ENCODE measurements around the gene CKS2.
"Not testable (repeated sequence)": the region's sequence is repeated elsewhere in the genome, so short reads cannot be mapped to it uniquely, and the experiment has no call there.

Gene CKS2

GRCh38 chr9:89342213-89342612, 31.2 kb downstream of the CKS2 start:
- DNase-seq (ENCODE audit: low read depth), result peak; percentile 23
- TF ChIP-seq MAX (IDR thresholded peaks at IDR 0.05; ENCODE audit: low read depth, low read length) (no peak), MYC (IDR thresholded peaks at IDR 0.05; ENCODE audit: low read depth, low read length) (no peak), POLR2A (IDR thresholded peaks at IDR 0.05; ENCODE audit: extremely low read depth, insufficient read length) (no peak), CTCF (IDR thresholded peaks at IDR 0.05; ENCODE audit: low read depth, low read length) (no peak)
- H3K4me3 ChIP-seq (ENCODE audit: low read depth, low read length), result no peak overlapping the region

- no peak for TF ChIP-seq MYC (IDR thresholded peaks at IDR 0.05; ENCODE audit: low read depth, low read length)
- TF ChIP-seq CTCF (IDR thresholded peaks at IDR 0.05; ENCODE audit: low read depth, low read length), result no peak
- TF ChIP-seq MAX (IDR thresholded peaks at IDR 0.05; ENCODE audit: low read depth, low read length), result no peak
- TF ChIP-seq POLR2A (IDR thresholded peaks at IDR 0.05; ENCODE audit: extremely low read depth, insufficient read length), result no peak
- no peak overlapping the region for H3K4me3 ChIP-seq (ENCODE audit: low read depth, low read length)
- DNase-seq (ENCODE audit: low read depth), result no peak
Measured at GRCh38 chr9:89342948-89343347, 32.0 kb downstream of the CKS2 start.

- not testable (repeated sequence) for DNase-seq (ENCODE audit: low read depth); H3K4me3 ChIP-seq (ENCODE audit: low read depth, low read length)
Measured at GRCh38 chr9:89343812-89344211, 32.8 kb downstream of the CKS2 start.

- DNase-seq (ENCODE audit: low read depth), result no peak
- TF ChIP-seq POLR2A (IDR thresholded peaks at IDR 0.05; ENCODE audit: extremely low read depth, insufficient read length) (no peak), MYC (IDR thresholded peaks at IDR 0.05; ENCODE audit: low read depth, low read length) (no peak), MAX (IDR thresholded peaks at IDR 0.05; ENCODE audit: low read depth, low read length) (no peak), CTCF (IDR thresholded peaks at IDR 0.05; ENCODE audit: low read depth, low read length) (no peak)
- H3K4me3 ChIP-seq (ENCODE audit: low read depth, low read length), result no peak overlapping the region
Measured at GRCh38 chr9:89345476-89345875, 34.5 kb downstream of the CKS2 start.

- DNase-seq (ENCODE audit: low read depth), result no peak
- TF ChIP-seq MYC (IDR thresholded peaks at IDR 0.05; ENCODE audit: low read depth, low read length) (no peak), POLR2A (IDR thresholded peaks at IDR 0.05; ENCODE audit: extremely low read depth, insufficient read length) (no peak), CTCF (IDR thresholded peaks at IDR 0.05; ENCODE audit: low read depth, low read length) (no peak), MAX (IDR thresholded peaks at IDR 0.05; ENCODE audit: low read depth, low read length) (no peak)
- H3K4me3 ChIP-seq (ENCODE audit: low read depth, low read length), result no peak overlapping the region
Measured at GRCh38 chr9:89346696-89347095, 35.7 kb downstream of the CKS2 start.

GRCh38 chr9:89347651-89348050, 36.7 kb downstream of the CKS2 start:
- no peak overlapping the region for H3K4me3 ChIP-seq (ENCODE audit: low read depth, low read length)
- no peak for DNase-seq (ENCODE audit: low read depth)
- TF ChIP-seq MAX (IDR thresholded peaks at IDR 0.05; ENCODE audit: low read depth, low read length) (no peak), POLR2A (IDR thresholded peaks at IDR 0.05; ENCODE audit: extremely low read depth, insufficient read length) (no peak), CTCF (IDR thresholded peaks at IDR 0.05; ENCODE audit: low read depth, low read length) (no peak), MYC (IDR thresholded peaks at IDR 0.05; ENCODE audit: low read depth, low read length) (no peak)
